ENCODE measurements around the gene CCDC186.
"Not testable (repeated sequence)": the region's sequence is repeated elsewhere in the genome, so short reads cannot be mapped to it uniquely, and the experiment has no call there.

Gene CCDC186

GRCh38 chr10:114174695-114175188 is 739 bp upstream of the CCDC186 start:
- peak overlapping the region; percentile 93 for H3K4me3 ChIP-seq (ENCODE audit: low read depth, low read length)

GRCh38 chr10:114173603-114173920 is 441 bp downstream of the CCDC186 start:
- H3K4me3 ChIP-seq (ENCODE audit: low read depth, low read length), result peak overlapping the region; percentile 93

- peak overlapping the region; percentile 93 for H3K4me3 ChIP-seq (ENCODE audit: low read depth, low read length)
Measured at GRCh38 chr10:114172776-114173602, 1.0 kb downstream of the CCDC186 start.

GRCh38 chr10:114172216-114172615 is 1.8 kb downstream of the CCDC186 start:
- no peak overlapping the region for H3K4me3 ChIP-seq (ENCODE audit: low read depth, low read length)

GRCh38 chr10:114168450-114169009 is 5.5 kb downstream of the CCDC186 start:
- no peak overlapping the region for H3K4me3 ChIP-seq (ENCODE audit: low read depth, low read length)

GRCh38 chr10:114167985-114168384 is 6.0 kb downstream of the CCDC186 start:
- no peak overlapping the region for H3K4me3 ChIP-seq (ENCODE audit: low read depth, low read length)

- no peak overlapping the region for H3K4me3 ChIP-seq (ENCODE audit: low read depth, low read length)
Measured at GRCh38 chr10:114166494-114166893, 7.5 kb downstream of the CCDC186 start.

- no peak overlapping the region for H3K4me3 ChIP-seq (ENCODE audit: low read depth, low read length)
Measured at GRCh38 chr10:114166043-114166442, 8.0 kb downstream of the CCDC186 start.

- H3K4me3 ChIP-seq (ENCODE audit: low read depth, low read length), result no peak overlapping the region
Measured at GRCh38 chr10:114163062-114163461, 10.9 kb downstream of the CCDC186 start.

GRCh38 chr10:114157912-114158311 is 16.1 kb downstream of the CCDC186 start:
- H3K4me3 ChIP-seq (ENCODE audit: low read depth, low read length), result no peak overlapping the region

- H3K4me3 ChIP-seq (ENCODE audit: low read depth, low read length), result no peak overlapping the region
Measured at GRCh38 chr10:114151892-114152291, 22.1 kb downstream of the CCDC186 start.

GRCh38 chr10:114151486-114151885 is 22.5 kb downstream of the CCDC186 start:
- H3K4me3 ChIP-seq (ENCODE audit: low read depth, low read length), result no peak overlapping the region

GRCh38 chr10:114149476-114149875 is 24.5 kb downstream of the CCDC186 start:
- H3K4me3 ChIP-seq (ENCODE audit: low read depth, low read length), result not testable (repeated sequence)

GRCh38 chr10:114143160-114143559 is 30.8 kb downstream of the CCDC186 start:
- no peak overlapping the region for H3K4me3 ChIP-seq (ENCODE audit: low read depth, low read length)

- H3K4me3 ChIP-seq (ENCODE audit: low read depth, low read length), result no peak overlapping the region
Measured at GRCh38 chr10:114142018-114142417, 32.0 kb downstream of the CCDC186 start.

GRCh38 chr10:114140827-114141226 is 33.2 kb downstream of the CCDC186 start:
- not testable (repeated sequence) for H3K4me3 ChIP-seq (ENCODE audit: low read depth, low read length)

- H3K4me3 ChIP-seq (ENCODE audit: low read depth, low read length), result no peak overlapping the region
Measured at GRCh38 chr10:114140036-114140435, 34.0 kb downstream of the CCDC186 start.

GRCh38 chr10:114138581-114138980 is 35.4 kb downstream of the CCDC186 start:
- no peak overlapping the region for H3K4me3 ChIP-seq (ENCODE audit: low read depth, low read length)

- no peak overlapping the region for H3K4me3 ChIP-seq (ENCODE audit: low read depth, low read length)
Measured at GRCh38 chr10:114135476-114135875, 38.5 kb downstream of the CCDC186 start.

- no peak overlapping the region for H3K4me3 ChIP-seq (ENCODE audit: low read depth, low read length)
Measured at GRCh38 chr10:114131094-114131493, 42.9 kb downstream of the CCDC186 start.

- no peak overlapping the region for H3K4me3 ChIP-seq (ENCODE audit: low read depth, low read length)
Measured at GRCh38 chr10:114121031-114121430, 53.0 kb downstream of the CCDC186 start.

GRCh38 chr10:114118514-114118913 is 55.5 kb downstream of the CCDC186 start:
- no peak overlapping the region for H3K4me3 ChIP-seq (ENCODE audit: low read depth, low read length)

Measured in iPS-11a (cell line).